GM21825 (cell line): ENCODE results near the gene JAZF1.

Source experiments
- ATAC-seq: cut with Tn5 transposase; IDR thresholded peaks from one replicate; pipeline ENCODE4 v1.9.1; 2021; ENCODE audit warnings: mild to moderate bottlenecking, moderate library complexity; ENCODE audit not compliant: unreplicated experiment

Gene JAZF1

GRCh38 chr7:27802999-27803398 is 377.6 kb downstream of the JAZF1 start:
- no peak for ATAC-seq

GRCh38 chr7:27799212-27799611 is 381.4 kb downstream of the JAZF1 start:
- ATAC-seq = no peak

- ATAC-seq = no peak
These were observed 384.6 kb downstream of the JAZF1 start for GRCh38 chr7:27795977-27796376.

GRCh38 chr7:27793780-27794179 is 386.8 kb downstream of the JAZF1 start:
- no peak for ATAC-seq

- no peak for ATAC-seq
These were observed 392.2 kb downstream of the JAZF1 start for GRCh38 chr7:27788437-27788836.

- no peak for ATAC-seq
These were observed 396.1 kb downstream of the JAZF1 start for GRCh38 chr7:27784399-27785053.

- no peak for ATAC-seq
These were observed 397.7 kb downstream of the JAZF1 start for GRCh38 chr7:27782849-27783248.

- no peak for ATAC-seq
These were observed 399.4 kb downstream of the JAZF1 start for GRCh38 chr7:27781188-27781587.
